Endothelial cell of umbilical vein (primary cell): ENCODE data around the gene IGFBP2. TPM values are rescaled to one million over a fixed set of nuclear protein-coding genes. Genes with fewer than 3 reads are reported as not detected.

Experiments used
- BruUV-seq: library from RNA; stranded (reverse); fragments of 400-500 nt; replicated peaks from 2 replicates; lab custom pipeline; 2021; lab: Mats Ljungman, UMichigan
- CTCF ChIA-PET: fragments of 300-600, 350-600 bp; sonication (Branson Sonifier 250); formaldehyde crosslinking; loops from one replicate; lab custom pipeline; 2021; ENCODE audit warnings: antibody characterized with exemption, inconsistent platforms; lab: Charles Lee
- POLR2A ChIA-PET: fragments of 300-600, 350-600 bp; sonication (Branson Sonifier 250); formaldehyde crosslinking; loops from one replicate; lab custom pipeline; 2021; ENCODE audit warnings: antibody characterized with exemption, inconsistent platforms; lab: Charles Lee
- DNase-seq: peaks from one replicate; pipeline ENCODE4 v3.0.0-alpha.2; 2011; ENCODE audit warnings: low read depth, low spot score
- FAIRE-seq: peaks from 2 replicates; lab custom pipeline; 2011; peaks lifted over from hg19 to GRCh38; lab: Jason Lieb, UNC
- H2AFZ ChIP-seq: 2 replicates; pipeline ENCODE4 v1.6.0; 2012; ENCODE audit warnings: low read depth, low read length, control low read depth, inconsistent platforms
- H3K27ac ChIP-seq: 2 replicates; pipeline ENCODE4 v1.5.1; 2011; ENCODE audit warnings: low read depth, mild to moderate bottlenecking, control low read depth, low read length, moderate library complexity; ENCODE audit not compliant: insufficient read depth
- H3K27me3 ChIP-seq, 2 experiments: 2 replicates each; pipeline versions ENCODE4 v1.6.0 to v1.6.1; 2011; ENCODE audit warnings: low read length in 2 of 2, mixed read lengths in 1 of 2; ENCODE audit not compliant: control insufficient read depth in 2 of 2, insufficient read depth in 2 of 2
- H3K36me3 ChIP-seq, 2 experiments: 2 replicates in 1 of 2; 3 replicates in 1 of 2; pipeline ENCODE4 v1.5.1; 2011; ENCODE audit warnings: low read length in 2 of 2, mild to moderate bottlenecking in 1 of 2, moderate library complexity in 1 of 2; ENCODE audit not compliant: control insufficient read depth in 2 of 2, insufficient read depth in 2 of 2; ENCODE audit errors: extremely low read depth in 1 of 2
- H3K4me1 ChIP-seq: 3 replicates; pipeline ENCODE4 v1.5.1; 2011; ENCODE audit warnings: mild to moderate bottlenecking, low read length; ENCODE audit not compliant: control insufficient read depth, insufficient read depth; ENCODE audit errors: extremely low read depth
- H3K4me2 ChIP-seq: 2 replicates; pipeline ENCODE4 v1.6.1; 2011; ENCODE audit warnings: low read length, control low read depth, mixed read lengths; ENCODE audit not compliant: insufficient read depth
- H3K4me3 ChIP-seq, 3 experiments: fragments of 200-600 bp in 1 of 3; sonication (generic), shearing (Covaris generic) in 1 of 3; replicated peaks in 1 of 3; 2 replicates each; pipeline ENCODE4 v1.5.1; 2011 to 2016; ENCODE audit warnings: control low read depth in 3 of 3, low read length in 3 of 3, mild to moderate bottlenecking in 2 of 3, inconsistent platforms in 1 of 3, low read depth in 1 of 3, moderate library complexity in 1 of 3; ENCODE audit not compliant: insufficient read depth in 1 of 3
- H3K79me2 ChIP-seq: 2 replicates; pipeline ENCODE4 v1.6.0; 2012; ENCODE audit warnings: low read length, inconsistent platforms; ENCODE audit not compliant: control insufficient read depth, insufficient read depth
- H3K9ac ChIP-seq: replicated peaks from 2 replicates; pipeline ENCODE3; 2011; ENCODE audit warnings: low read length, control low read depth; ENCODE audit not compliant: insufficient read depth; ENCODE audit errors: extremely low read depth
- H3K9me1 ChIP-seq: replicated peaks from 3 replicates; pipeline ENCODE4 v1.6.0; 2011; ENCODE audit warnings: mild to moderate bottlenecking, low read length; ENCODE audit not compliant: control insufficient read depth, insufficient read depth; ENCODE audit errors: extremely low read depth
- H3K9me3 ChIP-seq: replicated peaks from 2 replicates; pipeline ENCODE4 v1.5.1; 2012; ENCODE audit warnings: low read length, inconsistent platforms; ENCODE audit not compliant: control insufficient read depth, insufficient read depth
- H4K20me1 ChIP-seq: replicated peaks from 2 replicates; pipeline ENCODE3; 2011; ENCODE audit warnings: mild to moderate bottlenecking, low read length; ENCODE audit not compliant: control insufficient read depth, insufficient read depth; ENCODE audit errors: extremely low read depth
- EZH2 ChIP-seq: IDR thresholded peaks from 2 replicates; pipeline ENCODE4 v1.6.1; 2012; ENCODE audit warnings: borderline replicate concordance, low read depth, mild to moderate bottlenecking, moderate library complexity, low read length, inconsistent platforms; ENCODE audit not compliant: severe bottlenecking
- FOS ChIP-seq: IDR thresholded peaks from 2 replicates; pipeline ENCODE4 v1.6.1; 2011; ENCODE audit warnings: mild to moderate bottlenecking, low read length, moderate library complexity, borderline replicate concordance; ENCODE audit not compliant: insufficient read depth
- GATA2 ChIP-seq: IDR thresholded peaks from 2 replicates; pipeline ENCODE4 v1.7.0; 2011; ENCODE audit warnings: low read depth, mild to moderate bottlenecking, moderate library complexity, mixed read lengths, low read length; ENCODE audit not compliant: insufficient read length, insufficient read depth
- JUN ChIP-seq: IDR thresholded peaks from 2 replicates; pipeline ENCODE4 v1.6.1; 2011; ENCODE audit warnings: borderline replicate concordance, low read depth; ENCODE audit not compliant: insufficient read length, insufficient read depth
- MYC ChIP-seq: IDR thresholded peaks from one replicate; pipeline ENCODE4 v1.6.1; 2011; ENCODE audit warnings: mild to moderate bottlenecking, low read depth, low read length
- POLR2A ChIP-seq: IDR thresholded peaks from 2 replicates; pipeline ENCODE4 v1.6.1; 2012; ENCODE audit warnings: low read depth, mild to moderate bottlenecking, control low read depth, low read length
- POLR2AphosphoS5 ChIP-seq: IDR thresholded peaks from 2 replicates; pipeline ENCODE4 v1.6.1; 2012; ENCODE audit warnings: low read depth, mild to moderate bottlenecking, control low read depth, low read length, moderate library complexity; ENCODE audit not compliant: insufficient read depth
- dilution Hi-C: fragments of 300-500 bp; cut with MboI; formaldehyde crosslinking; loops from one replicate; pipeline ENCODE4 v1.15.0; 2019; ENCODE audit warnings: low sequenced_read_pairs; ENCODE audit not compliant: extremely low pct_ligation_motif_present
- intact Hi-C: fragments of 100-400 bp; cut with micrococcal nuclease; formaldehyde crosslinking; loops from one replicate; pipeline ENCODE4 v1.10.0; 2022
- polyA plus RNA-seq, 4 experiments: library from polyadenylated mRNA; depleted of rRNA in 3 of 4; stranded (reverse) in 3 of 4; unstranded in 1 of 4; fragments of >200 nt; gene quantifications; 2 replicates each; pipeline versions ENCODE4 v1.2.1 to v1.2.3, GENCODE V29; 2011 to 2012; ENCODE audit warnings: missing spikeins in 1 of 4
- total RNA-seq: library from RNA; stranded (reverse); gene quantifications from 2 replicates; pipeline ENCODE4 v1.2.3, GENCODE V29; 2021
- TF ChIP-seq, protein P1 (sequence below), 2 donors: IDR thresholded peaks; 1 replicate in 1 of 2; 2 replicates in 1 of 2; pipeline ENCODE4 v1.5.1; 2011; ENCODE audit warnings: low read length in 2 of 2, mild to moderate bottlenecking in 2 of 2, moderate library complexity in 2 of 2, control low read depth in 1 of 2, inconsistent platforms in 1 of 2, low read depth in 1 of 2; ENCODE audit not compliant: insufficient read depth in 1 of 2; ENCODE audit errors: extremely low read depth in 1 of 2

IGFBP2 gene
- total and polyA plus RNA-seq, 2 donors (not counting 3 experiments of a cell fraction or from before 2014, with no cell fraction given), result 212 to 261 TPM

DNA sequence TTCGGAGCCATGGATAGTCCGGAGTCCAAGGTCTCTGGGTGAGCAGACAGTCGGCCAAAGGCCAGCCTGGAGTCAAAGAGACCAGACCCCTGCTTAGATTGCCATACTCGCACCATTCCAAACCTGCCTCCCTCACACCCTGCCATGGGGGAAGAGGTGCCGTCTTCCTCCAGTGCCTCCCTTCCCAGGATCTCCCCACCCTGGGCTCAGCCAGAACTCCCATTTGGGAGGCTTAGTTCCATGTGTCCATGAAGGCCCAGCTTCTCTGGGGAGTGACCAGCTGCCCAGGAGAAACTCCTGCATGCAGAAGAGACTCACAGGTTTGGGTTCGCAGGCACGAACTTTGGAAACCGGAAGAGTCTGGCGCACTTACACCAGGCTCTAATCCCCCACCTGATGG, 40.4 kb downstream of the IGFBP2 start:
- no peak overlapping the region for H3K27ac ChIP-seq
- no peaks in the 10 kb centered on the region for H3K9me3 ChIP-seq
- H3K36me3 ChIP-seq, result no peaks in the 10 kb centered on the region
- H3K4me2 ChIP-seq, result no peak overlapping the region
- dilution Hi-C loops, result no loop called here
- no peak for TF ChIP-seq JUN
- H2AFZ ChIP-seq, result no peak overlapping the region
- intact Hi-C loops, result no loop called here
- peaks cover 0 to 12% of the 10 kb centered on the region in 2 experiments for H3K27me3 ChIP-seq
- DNase-seq (no peak), FAIRE-seq (no peak)
- BruUV-seq, result no TSS peak
- H4K20me1 ChIP-seq, result no peaks in the 10 kb centered on the region
- ChIA-PET POLR2A (no interaction called here), CTCF (interaction anchor here (2.5 kb wide), 1 partner anchor 154 kb away, joined by 7 read pairs; no protein-coding TSS in a partner anchor)
- H3K79me2 ChIP-seq, result no peaks in the 10 kb centered on the region
- no peaks in the 10 kb centered on the region for H3K4me1 ChIP-seq
- H3K9ac ChIP-seq, result no peak overlapping the region
- no peaks in the 10 kb centered on the region for H3K9me1 ChIP-seq
- H3K4me3 ChIP-seq, result no peak overlapping the region

- peaks cover 0 to 12% of the 10 kb centered on the region in 2 experiments for H3K27me3 ChIP-seq
- dilution Hi-C loops (no loop called here), intact Hi-C loops (no loop called here)
- FAIRE-seq (no peak), DNase-seq (no peak)
- no peaks in the 10 kb centered on the region for H3K79me2 ChIP-seq
- no peaks in the 10 kb centered on the region for H3K36me3 ChIP-seq
- H3K4me1 ChIP-seq, result no peaks in the 10 kb centered on the region
- H3K9me3 ChIP-seq, result no peaks in the 10 kb centered on the region
- no peak overlapping the region for H2AFZ ChIP-seq
- POLR2A ChIA-PET, result no interaction called here
- no peak overlapping the region for H3K9ac ChIP-seq
- CTCF ChIA-PET, result interaction anchor here (2.5 kb wide), 1 partner anchor 155 kb away, joined by 7 read pairs; no protein-coding TSS in a partner anchor
- no peak overlapping the region for H3K27ac ChIP-seq
- no TSS peak for BruUV-seq
- TF ChIP-seq GATA2 (no peak), POLR2AphosphoS5 (no peak), JUN (no peak), MYC (no peak), FOS (no peak), POLR2A (no peak), EZH2 (no peak)
- TF ChIP-seq, protein P1, sequence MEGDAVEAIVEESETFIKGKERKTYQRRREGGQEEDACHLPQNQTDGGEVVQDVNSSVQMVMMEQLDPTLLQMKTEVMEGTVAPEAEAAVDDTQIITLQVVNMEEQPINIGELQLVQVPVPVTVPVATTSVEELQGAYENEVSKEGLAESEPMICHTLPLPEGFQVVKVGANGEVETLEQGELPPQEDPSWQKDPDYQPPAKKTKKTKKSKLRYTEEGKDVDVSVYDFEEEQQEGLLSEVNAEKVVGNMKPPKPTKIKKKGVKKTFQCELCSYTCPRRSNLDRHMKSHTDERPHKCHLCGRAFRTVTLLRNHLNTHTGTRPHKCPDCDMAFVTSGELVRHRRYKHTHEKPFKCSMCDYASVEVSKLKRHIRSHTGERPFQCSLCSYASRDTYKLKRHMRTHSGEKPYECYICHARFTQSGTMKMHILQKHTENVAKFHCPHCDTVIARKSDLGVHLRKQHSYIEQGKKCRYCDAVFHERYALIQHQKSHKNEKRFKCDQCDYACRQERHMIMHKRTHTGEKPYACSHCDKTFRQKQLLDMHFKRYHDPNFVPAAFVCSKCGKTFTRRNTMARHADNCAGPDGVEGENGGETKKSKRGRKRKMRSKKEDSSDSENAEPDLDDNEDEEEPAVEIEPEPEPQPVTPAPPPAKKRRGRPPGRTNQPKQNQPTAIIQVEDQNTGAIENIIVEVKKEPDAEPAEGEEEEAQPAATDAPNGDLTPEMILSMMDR (IDR thresholded peaks at IDR 0.05; ENCODE audit: extremely low read depth in 1 of 2, insufficient read depth in 1 of 2, low read depth in 1 of 2, low read length in 2 of 2), result no peak
- H4K20me1 ChIP-seq, result no peaks in the 10 kb centered on the region
- H3K9me1 ChIP-seq, result no peaks in the 10 kb centered on the region
- H3K4me2 ChIP-seq, result no peak overlapping the region
- H3K4me3 ChIP-seq, result no peak overlapping the region
These were observed 41.2 kb downstream of the IGFBP2 start for GRCh38 chr2:216674376-216674775.
